ENCODE data around the gene GPR108. TPM values are rescaled to one million over a fixed set of nuclear protein-coding genes. Genes with fewer than 3 reads are reported as not detected.
A peak's percentile ranks its signal among the peaks of the same experiment; 100 is the strongest.

Gene GPR108
- total and polyA plus RNA-seq, 7 experiments from 2014 or later, result 36.1 to 96.5 (median 66.1) TPM

GRCh38 chr19:6731822-6732221, 5.6 kb downstream of the GPR108 start:
- H3K9me3 ChIP-seq (ENCODE audit: control insufficient read depth in 2 of 3, low read length in 3 of 3), result no peaks in the 10 kb centered on the region
- H3K4me3 Mint-ChIP-seq, result no peak overlapping the region
- no peak overlapping the region for H3K27ac Mint-ChIP-seq
- peaks cover 6 to 9% of the 10 kb centered on the region in 2 donors for H3K4me1 ChIP-seq (ENCODE audit: control insufficient read depth in 2 of 2, insufficient read depth in 2 of 2, low read length in 2 of 2)
- H3K36me3 Mint-ChIP-seq, result peaks cover 0 to 18% (median 5%) of the 10 kb centered on the region in 5 donors
- intact Hi-C loops (cut with micrococcal nuclease), result loop anchor here (10.0 kb wide), 5 partner anchors 273 to 1047 kb away; partner anchors contain the start of genes ARHGEF18 (in 1 of the 2), HSD11B1L (in 1 of the 2), MICOS13 (in 1 of the 2) and RANBP3 (in 1 of the 2)
- H3K4me3 ChIP-seq (ENCODE audit: low read length), result no peak overlapping the region
- H3K9me3 Mint-ChIP-seq, result no peaks in the 10 kb centered on the region
- H3K27me3 ChIP-seq (ENCODE audit: control insufficient read depth in 2 of 2, insufficient read depth in 2 of 2, low read length in 2 of 2), result no peaks in the 10 kb centered on the region
- ATAC-seq, result no peak
- no peak overlapping the region for H3K27ac ChIP-seq (ENCODE audit: low read depth, low read length)
- no peak for DNase-seq
- ChIA-PET POLR2A (no interaction called here), CTCF (no interaction called here)
- H3K4me1 Mint-ChIP-seq, result peaks cover 8 to 26% (median 10%) of the 10 kb centered on the region in 7 donors
- H3K27me3 Mint-ChIP-seq, result no peaks in the 10 kb centered on the region
- peaks cover 0 to 34% (median 4%) of the 10 kb centered on the region in 3 experiments for H3K36me3 ChIP-seq (ENCODE audit: control insufficient read depth in 2 of 3, insufficient read depth in 3 of 3, low read length in 3 of 3)

- ChIA-PET POLR2A (interaction anchor here (0.6 kb wide), 1 partner anchor 125 kb away, joined by 4 read pairs; no protein-coding TSS in a partner anchor), CTCF (no interaction called here)
- no peak for ATAC-seq
- DNase-seq, result no peak
- Histone ChIP-seq H3K27me3 (ENCODE audit: control insufficient read depth in 2 of 2, insufficient read depth in 2 of 2, low read length in 2 of 2) (no peaks in the 10 kb centered on the region), H3K9me3 (ENCODE audit: control insufficient read depth in 2 of 3, low read length in 3 of 3) (no peaks in the 10 kb centered on the region), H3K27ac (ENCODE audit: low read depth, low read length) (no peak overlapping the region), H3K4me3 (ENCODE audit: low read length) (no peak overlapping the region), H3K36me3 (ENCODE audit: control insufficient read depth in 2 of 3, insufficient read depth in 3 of 3, low read length in 3 of 3) (peaks cover 0 to 34% (median 4%) of the 10 kb centered on the region in 3 experiments), H3K4me1 (ENCODE audit: control insufficient read depth in 2 of 2, insufficient read depth in 2 of 2, low read length in 2 of 2) (peaks cover 4 to 6% of the 10 kb centered on the region in 2 donors)
- H3K9me3 Mint-ChIP-seq, result no peaks in the 10 kb centered on the region
- H3K27me3 Mint-ChIP-seq, result no peaks in the 10 kb centered on the region
- intact Hi-C loops (cut with micrococcal nuclease), result loop anchor here (10.0 kb wide), 5 partner anchors 274 to 1046 kb away; partner anchors contain the start of genes ARHGEF18 (in 1 of the 2), HSD11B1L (in 1 of the 2), MICOS13 (in 1 of the 2) and RANBP3 (in 1 of the 2)
- H3K4me1 Mint-ChIP-seq, result peaks cover 3 to 22% (median 4%) of the 10 kb centered on the region in 7 donors
- no peak overlapping the region for H3K4me3 Mint-ChIP-seq
- no peak overlapping the region for H3K27ac Mint-ChIP-seq
- H3K36me3 Mint-ChIP-seq, result peaks cover 0 to 18% (median 5%) of the 10 kb centered on the region in 5 donors
Observed at GRCh38 chr19:6730941-6731670, 6.3 kb downstream of the GPR108 start.

- Mint-ChIP-seq H3K36me3 (peaks cover 0 to 18% (median 5%) of the 10 kb centered on the region in 5 donors), H3K4me3 (no peak overlapping the region), H3K27me3 (no peaks in the 10 kb centered on the region), H3K4me1 (peaks cover 0 to 19% (median 4%) of the 10 kb centered on the region in 7 donors), H3K27ac (no peak overlapping the region), H3K9me3 (no peaks in the 10 kb centered on the region)
- peaks cover 0 to 34% (median 4%) of the 10 kb centered on the region in 3 experiments for H3K36me3 ChIP-seq (ENCODE audit: control insufficient read depth in 2 of 3, insufficient read depth in 3 of 3, low read length in 3 of 3)
- H3K4me1 ChIP-seq (ENCODE audit: control insufficient read depth in 2 of 2, insufficient read depth in 2 of 2, low read length in 2 of 2), result no peaks in the 10 kb centered on the region
- no peak overlapping the region for H3K27ac ChIP-seq (ENCODE audit: low read depth, low read length)
- ChIA-PET CTCF (no interaction called here), POLR2A (interaction anchor here (0.6 kb wide), 1 partner anchor 52 kb away, joined by 3 read pairs; no protein-coding TSS in a partner anchor)
- H3K9me3 ChIP-seq (ENCODE audit: control insufficient read depth in 2 of 3, low read length in 3 of 3), result no peaks in the 10 kb centered on the region
- intact Hi-C loops (cut with micrococcal nuclease), result loop anchor here (10.0 kb wide), 5 partner anchors 275 to 1045 kb away; partner anchors contain the start of genes ARHGEF18 (in 1 of the 2), HSD11B1L (in 1 of the 2), MICOS13 (in 1 of the 2) and RANBP3 (in 1 of the 2)
- H3K27me3 ChIP-seq (ENCODE audit: control insufficient read depth in 2 of 2, insufficient read depth in 2 of 2, low read length in 2 of 2), result no peaks in the 10 kb centered on the region
- no peak overlapping the region for H3K4me3 ChIP-seq (ENCODE audit: low read length)
- peak in 1 of 9 donors; percentile 48 for DNase-seq
- ATAC-seq, result peak; percentile 54
Observed at GRCh38 chr19:6730153-6730804, 7.1 kb downstream of the GPR108 start.

- Histone ChIP-seq H3K4me3 (ENCODE audit: low read length) (no peak overlapping the region), H3K27me3 (ENCODE audit: control insufficient read depth in 2 of 2, insufficient read depth in 2 of 2, low read length in 2 of 2) (no peaks in the 10 kb centered on the region), H3K27ac (ENCODE audit: low read depth, low read length) (no peak overlapping the region), H3K9me3 (ENCODE audit: control insufficient read depth in 2 of 3, low read length in 3 of 3) (no peaks in the 10 kb centered on the region), H3K36me3 (ENCODE audit: control insufficient read depth in 2 of 3, insufficient read depth in 3 of 3, low read length in 3 of 3) (peaks cover 0 to 34% (median 4%) of the 10 kb centered on the region in 3 experiments), H3K4me1 (ENCODE audit: control insufficient read depth in 2 of 2, insufficient read depth in 2 of 2, low read length in 2 of 2) (no peaks in the 10 kb centered on the region)
- H3K4me3 Mint-ChIP-seq, result no peak overlapping the region
- POLR2A ChIA-PET, result interaction anchor here (0.6 kb wide), 1 partner anchor 51 kb away, joined by 3 read pairs; no protein-coding TSS in a partner anchor
- no peak overlapping the region for H3K27ac Mint-ChIP-seq
- CTCF ChIA-PET, result no interaction called here
- H3K36me3 Mint-ChIP-seq, result peaks cover 0 to 18% (median 5%) of the 10 kb centered on the region in 5 donors
- no peaks in the 10 kb centered on the region for H3K27me3 Mint-ChIP-seq
- peaks cover 5 to 24% (median 10%) of the 10 kb centered on the region in 7 donors for H3K4me1 Mint-ChIP-seq
- ATAC-seq (no peak), DNase-seq (no peak)
- intact Hi-C loops (cut with micrococcal nuclease), result loop anchor here (10.0 kb wide), 5 partner anchors 275 to 1045 kb away; partner anchors contain the start of genes ARHGEF18 (in 1 of the 2), HSD11B1L (in 1 of the 2), MICOS13 (in 1 of the 2) and RANBP3 (in 1 of the 2)
- no peaks in the 10 kb centered on the region for H3K9me3 Mint-ChIP-seq
Observed at GRCh38 chr19:6729573-6730152, 7.7 kb downstream of the GPR108 start.

- H3K9me3 ChIP-seq (ENCODE audit: control insufficient read depth in 2 of 3, low read length in 3 of 3), result no peaks in the 10 kb centered on the region
- ChIA-PET POLR2A (interaction anchor here (0.6 to 1.4 kb wide), 2 partner anchors 10 to 371 kb away, joined by 3 to 4 read pairs; no protein-coding TSS in a partner anchor), CTCF (no interaction called here)
- no peaks in the 10 kb centered on the region for H3K4me1 ChIP-seq (ENCODE audit: control insufficient read depth in 2 of 2, insufficient read depth in 2 of 2, low read length in 2 of 2)
- Mint-ChIP-seq H3K27me3 (no peaks in the 10 kb centered on the region), H3K36me3 (peaks cover 0 to 11% (median 5%) of the 10 kb centered on the region in 5 donors), H3K4me1 (peaks cover 5 to 27% (median 15%) of the 10 kb centered on the region in 7 donors), H3K27ac (peak overlapping the region in 1 of 9 donors; percentile 55), H3K9me3 (no peaks in the 10 kb centered on the region), H3K4me3 (no peak overlapping the region)
- H3K27ac ChIP-seq (ENCODE audit: low read depth, low read length), result no peak overlapping the region
- peaks cover 0 to 27% (median 4%) of the 10 kb centered on the region in 3 experiments for H3K36me3 ChIP-seq (ENCODE audit: control insufficient read depth in 2 of 3, insufficient read depth in 3 of 3, low read length in 3 of 3)
- no peaks in the 10 kb centered on the region for H3K27me3 ChIP-seq (ENCODE audit: control insufficient read depth in 2 of 2, insufficient read depth in 2 of 2, low read length in 2 of 2)
- H3K4me3 ChIP-seq (ENCODE audit: low read length), result no peak overlapping the region
- intact Hi-C loops (cut with micrococcal nuclease), result no loop called here
- ATAC-seq (peak; percentile 69), DNase-seq (no peak)
Observed at GRCh38 chr19:6728346-6728745, 9.0 kb downstream of the GPR108 start.

- Mint-ChIP-seq H3K9me3 (no peaks in the 10 kb centered on the region), H3K4me1 (peaks cover 10 to 27% (median 25%) of the 10 kb centered on the region in 7 donors), H3K27ac (peak overlapping the region in 2 of 9 donors; percentile 31 to 55), H3K36me3 (no peaks in the 10 kb centered on the region), H3K27me3 (no peaks in the 10 kb centered on the region), H3K4me3 (peak overlapping the region in 1 of 10 donors; percentile 48)
- no peak overlapping the region for H3K4me3 ChIP-seq (ENCODE audit: low read length)
- H3K27me3 ChIP-seq (ENCODE audit: control insufficient read depth in 2 of 2, insufficient read depth in 2 of 2, low read length in 2 of 2), result no peaks in the 10 kb centered on the region
- intact Hi-C loops (cut with micrococcal nuclease), result no loop called here
- no peak overlapping the region for H3K27ac ChIP-seq (ENCODE audit: low read depth, low read length)
- peaks cover 0 to 6% (median 0%) of the 10 kb centered on the region in 3 experiments for H3K36me3 ChIP-seq (ENCODE audit: control insufficient read depth in 2 of 3, insufficient read depth in 3 of 3, low read length in 3 of 3)
- CTCF ChIA-PET, result no interaction called here
- POLR2A ChIA-PET, result no interaction called here
- DNase-seq (no peak), ATAC-seq (no peak)
- no peaks in the 10 kb centered on the region for H3K9me3 ChIP-seq (ENCODE audit: control insufficient read depth in 2 of 3, low read length in 3 of 3)
- no peaks in the 10 kb centered on the region for H3K4me1 ChIP-seq (ENCODE audit: control insufficient read depth in 2 of 2, insufficient read depth in 2 of 2, low read length in 2 of 2)
Observed at GRCh38 chr19:6725513-6726231, 11.7 kb downstream of the GPR108 start.
